LNCAP (cell line): Measurements from ENCODE around the gene FGF2.

ENCODE experiments used
- TF ChIP-seq, protein P1 (sequence below): fragments of 450-650 bp; IDR thresholded peaks from 2 replicates; pipeline ENCODE4 v1.5.1; 2017; ENCODE audit warnings: mild to moderate bottlenecking

The FGF2 gene

DNA sequence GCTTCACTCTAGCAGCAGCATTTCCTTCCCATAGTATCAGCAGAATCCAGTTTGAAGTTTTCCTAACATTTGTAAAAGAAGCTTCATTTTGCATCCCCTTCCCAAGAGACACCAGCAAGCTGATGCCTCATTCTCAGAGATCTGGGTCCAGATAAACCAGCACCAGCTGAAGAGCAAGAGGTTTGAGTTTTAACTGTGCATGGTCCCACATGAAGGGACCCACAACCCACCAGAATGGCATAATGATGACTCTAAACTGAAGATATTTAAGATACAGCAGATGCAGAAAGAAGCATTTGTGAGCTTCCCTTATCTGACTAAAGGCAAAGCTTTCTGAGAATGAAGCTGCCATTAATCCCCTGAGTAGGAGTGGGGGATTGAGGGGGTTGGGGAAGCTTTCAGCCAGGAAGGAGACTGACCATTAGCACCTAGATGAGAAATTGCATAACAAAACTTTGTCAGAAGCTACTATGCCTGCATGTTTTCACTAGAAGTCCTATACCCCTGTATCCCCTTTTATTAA is 77.2 kb downstream of the FGF2 start:
- TF ChIP-seq, protein P1, sequence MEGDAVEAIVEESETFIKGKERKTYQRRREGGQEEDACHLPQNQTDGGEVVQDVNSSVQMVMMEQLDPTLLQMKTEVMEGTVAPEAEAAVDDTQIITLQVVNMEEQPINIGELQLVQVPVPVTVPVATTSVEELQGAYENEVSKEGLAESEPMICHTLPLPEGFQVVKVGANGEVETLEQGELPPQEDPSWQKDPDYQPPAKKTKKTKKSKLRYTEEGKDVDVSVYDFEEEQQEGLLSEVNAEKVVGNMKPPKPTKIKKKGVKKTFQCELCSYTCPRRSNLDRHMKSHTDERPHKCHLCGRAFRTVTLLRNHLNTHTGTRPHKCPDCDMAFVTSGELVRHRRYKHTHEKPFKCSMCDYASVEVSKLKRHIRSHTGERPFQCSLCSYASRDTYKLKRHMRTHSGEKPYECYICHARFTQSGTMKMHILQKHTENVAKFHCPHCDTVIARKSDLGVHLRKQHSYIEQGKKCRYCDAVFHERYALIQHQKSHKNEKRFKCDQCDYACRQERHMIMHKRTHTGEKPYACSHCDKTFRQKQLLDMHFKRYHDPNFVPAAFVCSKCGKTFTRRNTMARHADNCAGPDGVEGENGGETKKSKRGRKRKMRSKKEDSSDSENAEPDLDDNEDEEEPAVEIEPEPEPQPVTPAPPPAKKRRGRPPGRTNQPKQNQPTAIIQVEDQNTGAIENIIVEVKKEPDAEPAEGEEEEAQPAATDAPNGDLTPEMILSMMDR: no peak

DNA sequence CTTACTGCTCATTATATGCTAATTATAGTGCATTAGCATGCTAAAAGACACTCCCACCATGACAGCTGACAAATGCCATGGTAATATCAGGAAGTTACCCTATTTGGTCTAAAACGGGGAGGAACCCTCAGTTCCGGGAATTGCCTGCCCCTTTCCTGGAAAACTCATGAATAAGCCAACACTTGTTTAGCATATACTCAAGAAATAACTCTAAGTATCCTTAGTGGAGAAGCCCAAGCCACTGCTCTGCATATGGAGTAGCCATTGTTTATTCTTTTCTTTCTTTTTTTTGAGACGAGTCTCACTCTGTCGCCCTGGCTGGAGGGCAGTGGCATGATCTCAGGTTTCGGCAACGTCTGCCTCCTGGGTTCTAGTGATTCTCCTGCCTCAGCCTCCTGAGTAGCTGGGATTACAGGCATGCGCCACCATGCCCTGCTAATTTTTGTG is 80.3 kb downstream of the FGF2 start:
- TF ChIP-seq, protein P1: no peak

DNA sequence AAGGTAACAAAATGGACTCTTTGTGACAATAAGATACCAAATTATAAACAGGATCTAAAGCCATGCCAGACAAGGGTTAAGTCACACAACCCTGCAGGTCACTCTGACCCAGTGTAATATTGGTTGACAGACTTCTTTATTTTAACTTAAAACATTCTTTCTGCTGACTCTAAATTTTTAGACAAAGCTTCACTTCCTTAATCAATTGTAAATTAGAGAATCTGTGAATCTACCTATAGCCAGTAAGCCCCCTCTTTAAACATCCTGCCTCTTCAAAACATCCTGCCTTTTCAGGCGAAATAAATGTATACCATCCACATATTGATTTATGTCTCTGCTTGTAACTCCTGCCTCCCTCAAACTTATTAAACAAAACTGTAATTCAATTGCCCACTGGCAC is 81.6 kb downstream of the FGF2 start:
- TF ChIP-seq, protein P1: no peak

DNA sequence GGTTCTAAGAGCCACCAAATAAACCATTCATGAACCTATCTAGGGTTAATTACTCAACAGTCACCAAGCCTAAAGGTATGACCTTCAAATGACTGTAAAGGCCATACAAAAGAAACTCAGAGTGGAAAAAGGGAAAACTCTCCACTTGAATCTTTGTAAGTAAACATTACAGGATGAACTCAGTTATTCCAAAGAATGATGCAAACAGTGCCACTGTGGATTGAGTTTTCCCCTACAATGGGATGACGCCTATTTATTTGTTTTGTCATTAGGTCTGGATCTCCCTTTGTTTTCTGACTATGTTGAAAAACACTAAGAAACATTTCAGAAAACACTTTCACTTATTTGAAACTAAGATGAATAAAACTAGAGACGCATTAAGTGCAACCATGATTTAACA is 83.1 kb downstream of the FGF2 start:
- TF ChIP-seq, protein P1: no peak

DNA sequence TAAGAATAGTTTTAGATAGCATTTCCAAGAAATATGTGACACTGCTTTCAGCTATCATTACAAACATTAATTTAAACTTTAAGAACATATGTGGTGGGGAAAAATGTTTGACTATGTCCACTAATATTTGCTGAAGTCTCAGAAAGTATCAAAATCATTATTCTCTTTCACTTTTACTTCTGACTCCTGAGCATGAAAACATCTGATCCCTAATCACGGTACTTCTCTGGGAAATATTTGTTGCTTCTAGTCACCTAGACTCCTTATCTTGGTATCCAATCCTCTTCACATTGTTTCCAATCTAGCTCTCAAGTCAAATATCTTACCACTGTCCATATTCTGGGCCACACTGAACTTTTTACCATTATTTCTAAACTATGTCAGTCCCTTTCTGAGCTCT is 85.0 kb downstream of the FGF2 start:
- TF ChIP-seq, protein P1: no peak

DNA sequence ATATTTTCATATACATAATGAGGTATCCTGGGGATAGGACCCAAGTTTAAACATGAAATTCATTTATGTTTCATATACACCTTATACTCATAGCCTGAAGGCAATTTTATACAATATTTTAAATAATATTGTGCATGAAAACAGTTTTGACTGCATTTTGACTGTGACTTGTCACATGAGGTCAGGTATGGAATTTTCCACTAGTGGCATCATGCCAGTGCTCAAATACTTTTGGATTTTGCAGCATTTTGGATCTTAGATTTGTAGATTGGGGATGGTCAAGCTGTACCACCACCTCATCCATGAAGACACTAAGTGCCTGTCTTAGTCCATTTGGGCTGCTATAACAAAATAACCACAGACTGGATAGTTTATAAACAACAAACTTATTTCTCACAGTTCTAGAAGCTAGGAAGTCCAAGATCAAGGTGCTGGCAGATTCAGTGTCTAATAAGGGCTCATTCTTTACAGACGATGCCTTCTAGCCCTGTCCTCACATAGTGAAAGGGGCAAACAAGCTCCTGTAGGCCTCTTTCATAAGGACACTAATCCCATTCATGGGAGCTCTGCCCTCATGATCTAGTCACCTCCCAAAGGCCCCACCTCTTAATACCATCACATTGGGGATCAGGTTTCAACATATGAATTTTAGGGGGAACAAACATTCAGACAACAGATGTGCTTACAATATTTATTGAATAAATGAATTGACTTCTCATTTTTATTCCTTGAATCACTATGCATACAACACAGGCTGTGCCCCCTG is 86.4 kb downstream of the FGF2 start:
- TF ChIP-seq, protein P1: no peak

DNA sequence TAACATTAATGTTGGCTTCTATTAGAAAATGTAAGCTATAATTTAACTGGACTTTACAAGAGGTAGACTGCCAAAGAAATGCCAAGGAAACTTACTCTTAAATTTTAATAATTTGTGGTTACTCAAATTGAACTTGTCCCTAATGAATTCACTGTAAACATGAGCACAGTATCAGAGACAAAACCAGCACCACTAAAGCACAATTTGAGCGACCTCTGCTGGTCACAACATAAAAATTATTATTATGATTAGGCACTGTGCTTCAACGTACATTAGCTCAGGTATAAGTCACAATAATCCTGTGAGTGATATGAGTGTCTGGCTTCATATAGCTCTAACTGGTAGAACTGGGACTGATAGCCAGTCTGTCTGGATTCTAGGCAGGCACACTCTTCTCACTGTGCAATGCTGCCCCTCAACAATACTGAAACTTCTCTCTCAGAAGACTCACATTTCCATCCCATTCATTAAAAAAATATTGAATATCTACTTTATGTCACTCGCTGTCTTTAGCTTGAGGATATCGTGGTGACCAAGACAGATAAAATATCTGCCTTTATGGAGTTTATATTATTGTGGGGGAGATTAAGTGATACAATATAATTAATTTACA is 87.8 kb downstream of the FGF2 start:
- TF ChIP-seq, protein P1: peak; percentile 34; the same call in 1 of the 2 replicates
